Endothelial cell of umbilical vein (primary cell): ENCODE measurements around the gene C3orf22. TPM values are rescaled to one million over a fixed set of nuclear protein-coding genes. Genes with fewer than 3 reads are reported as not detected.

Experiments used
- BruUV-seq: library from RNA; stranded (reverse); fragments of 400-500 nt; replicated peaks from 2 replicates; lab custom pipeline; 2021; lab: Mats Ljungman, UMichigan
- CTCF ChIA-PET: fragments of 300-600, 350-600 bp; sonication (Branson Sonifier 250); formaldehyde crosslinking; loops from one replicate; lab custom pipeline; 2021; ENCODE audit warnings: antibody characterized with exemption, inconsistent platforms; lab: Charles Lee
- POLR2A ChIA-PET: fragments of 300-600, 350-600 bp; sonication (Branson Sonifier 250); formaldehyde crosslinking; loops from one replicate; lab custom pipeline; 2021; ENCODE audit warnings: antibody characterized with exemption, inconsistent platforms; lab: Charles Lee
- DNase-seq: peaks from one replicate; pipeline ENCODE4 v3.0.0-alpha.2; 2011; ENCODE audit warnings: low read depth, low spot score
- FAIRE-seq: peaks from 2 replicates; lab custom pipeline; 2011; peaks lifted over from hg19 to GRCh38; lab: Jason Lieb, UNC
- H2AFZ ChIP-seq: 2 replicates; pipeline ENCODE4 v1.6.0; 2012; ENCODE audit warnings: low read depth, low read length, control low read depth, inconsistent platforms
- H3K27ac ChIP-seq: 2 replicates; pipeline ENCODE4 v1.5.1; 2011; ENCODE audit warnings: low read depth, mild to moderate bottlenecking, control low read depth, low read length, moderate library complexity; ENCODE audit not compliant: insufficient read depth
- H3K27me3 ChIP-seq, 2 experiments: 2 replicates each; pipeline versions ENCODE4 v1.6.0 to v1.6.1; 2011; ENCODE audit warnings: low read length in 2 of 2, mixed read lengths in 1 of 2; ENCODE audit not compliant: control insufficient read depth in 2 of 2, insufficient read depth in 2 of 2
- H3K36me3 ChIP-seq, 2 experiments: 2 replicates in 1 of 2; 3 replicates in 1 of 2; pipeline ENCODE4 v1.5.1; 2011; ENCODE audit warnings: low read length in 2 of 2, mild to moderate bottlenecking in 1 of 2, moderate library complexity in 1 of 2; ENCODE audit not compliant: control insufficient read depth in 2 of 2, insufficient read depth in 2 of 2; ENCODE audit errors: extremely low read depth in 1 of 2
- H3K4me1 ChIP-seq: 3 replicates; pipeline ENCODE4 v1.5.1; 2011; ENCODE audit warnings: mild to moderate bottlenecking, low read length; ENCODE audit not compliant: control insufficient read depth, insufficient read depth; ENCODE audit errors: extremely low read depth
- H3K4me2 ChIP-seq: 2 replicates; pipeline ENCODE4 v1.6.1; 2011; ENCODE audit warnings: low read length, control low read depth, mixed read lengths; ENCODE audit not compliant: insufficient read depth
- H3K4me3 ChIP-seq, 3 experiments: fragments of 200-600 bp in 1 of 3; sonication (generic), shearing (Covaris generic) in 1 of 3; replicated peaks in 1 of 3; 2 replicates each; pipeline ENCODE4 v1.5.1; 2011 to 2016; ENCODE audit warnings: control low read depth in 3 of 3, low read length in 3 of 3, mild to moderate bottlenecking in 2 of 3, inconsistent platforms in 1 of 3, low read depth in 1 of 3, moderate library complexity in 1 of 3; ENCODE audit not compliant: insufficient read depth in 1 of 3
- H3K79me2 ChIP-seq: 2 replicates; pipeline ENCODE4 v1.6.0; 2012; ENCODE audit warnings: low read length, inconsistent platforms; ENCODE audit not compliant: control insufficient read depth, insufficient read depth
- H3K9ac ChIP-seq: replicated peaks from 2 replicates; pipeline ENCODE3; 2011; ENCODE audit warnings: low read length, control low read depth; ENCODE audit not compliant: insufficient read depth; ENCODE audit errors: extremely low read depth
- H3K9me1 ChIP-seq: replicated peaks from 3 replicates; pipeline ENCODE4 v1.6.0; 2011; ENCODE audit warnings: mild to moderate bottlenecking, low read length; ENCODE audit not compliant: control insufficient read depth, insufficient read depth; ENCODE audit errors: extremely low read depth
- H3K9me3 ChIP-seq: replicated peaks from 2 replicates; pipeline ENCODE4 v1.5.1; 2012; ENCODE audit warnings: low read length, inconsistent platforms; ENCODE audit not compliant: control insufficient read depth, insufficient read depth
- H4K20me1 ChIP-seq: replicated peaks from 2 replicates; pipeline ENCODE3; 2011; ENCODE audit warnings: mild to moderate bottlenecking, low read length; ENCODE audit not compliant: control insufficient read depth, insufficient read depth; ENCODE audit errors: extremely low read depth
- JUN ChIP-seq: IDR thresholded peaks from 2 replicates; pipeline ENCODE4 v1.6.1; 2011; ENCODE audit warnings: borderline replicate concordance, low read depth; ENCODE audit not compliant: insufficient read length, insufficient read depth
- MAX ChIP-seq: IDR thresholded peaks from 2 replicates; pipeline ENCODE4 v1.6.1; 2011; ENCODE audit not compliant: insufficient read depth, insufficient read length
- POLR2A ChIP-seq: IDR thresholded peaks from 2 replicates; pipeline ENCODE4 v1.6.1; 2012; ENCODE audit warnings: low read depth, mild to moderate bottlenecking, control low read depth, low read length
- POLR2AphosphoS5 ChIP-seq: IDR thresholded peaks from 2 replicates; pipeline ENCODE4 v1.6.1; 2012; ENCODE audit warnings: low read depth, mild to moderate bottlenecking, control low read depth, low read length, moderate library complexity; ENCODE audit not compliant: insufficient read depth
- dilution Hi-C: fragments of 300-500 bp; cut with MboI; formaldehyde crosslinking; loops from one replicate; pipeline ENCODE4 v1.15.0; 2019; ENCODE audit warnings: low sequenced_read_pairs; ENCODE audit not compliant: extremely low pct_ligation_motif_present
- intact Hi-C: fragments of 100-400 bp; cut with micrococcal nuclease; formaldehyde crosslinking; loops from one replicate; pipeline ENCODE4 v1.10.0; 2022
- polyA plus RNA-seq, 4 experiments: library from polyadenylated mRNA; depleted of rRNA in 3 of 4; stranded (reverse) in 3 of 4; unstranded in 1 of 4; fragments of >200 nt; gene quantifications; 2 replicates each; pipeline versions ENCODE4 v1.2.1 to v1.2.3, GENCODE V29; 2011 to 2012; ENCODE audit warnings: missing spikeins in 1 of 4
- total RNA-seq: library from RNA; stranded (reverse); gene quantifications from 2 replicates; pipeline ENCODE4 v1.2.3, GENCODE V29; 2021

C3orf22 gene
- total and polyA plus RNA-seq, 2 donors (not counting 3 experiments of a cell fraction or from before 2014, with no cell fraction given) = not detected

DNA sequence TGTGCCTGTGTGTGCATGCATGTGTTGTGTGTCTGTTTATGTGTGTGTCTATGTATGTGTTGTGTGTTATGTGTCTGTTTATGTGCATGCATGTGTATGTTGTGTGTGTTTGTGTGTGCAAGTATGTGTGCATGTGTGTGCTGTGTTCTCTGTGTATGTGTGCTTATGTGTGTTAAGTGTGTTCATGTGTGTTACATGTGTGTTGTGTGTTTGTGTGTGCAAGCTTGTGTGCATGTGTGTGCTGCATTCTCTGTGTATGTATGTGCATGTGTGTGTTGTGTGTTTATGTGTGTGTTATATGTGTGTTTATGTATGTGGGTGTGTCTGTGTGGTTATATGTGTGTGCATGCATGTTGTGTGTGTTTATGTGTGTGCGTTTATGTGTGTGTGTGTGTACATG, 56.1 kb downstream of the C3orf22 start:
- Histone ChIP-seq H3K4me2 (no peak overlapping the region), H3K79me2 (no peaks in the 10 kb centered on the region), H3K9me3 (no peaks in the 10 kb centered on the region), H3K36me3 (no peaks in the 10 kb centered on the region), H2AFZ (no peak overlapping the region), H3K27me3 (no peaks in the 10 kb centered on the region), H3K27ac (no peak overlapping the region), H3K9me1 (no peaks in the 10 kb centered on the region), H3K9ac (no peak overlapping the region), H3K4me1 (no peaks in the 10 kb centered on the region), H3K4me3 (no peak overlapping the region), H4K20me1 (no peaks in the 10 kb centered on the region)
- DNase-seq = no peak
- TF ChIP-seq JUN (no peak), POLR2A (no peak), POLR2AphosphoS5 (no peak)
- ChIA-PET POLR2A (no interaction called here), CTCF (no interaction called here)
- dilution Hi-C loops (no loop called here), intact Hi-C loops (no loop called here)
- no peak for FAIRE-seq
- no TSS peak for BruUV-seq

DNA sequence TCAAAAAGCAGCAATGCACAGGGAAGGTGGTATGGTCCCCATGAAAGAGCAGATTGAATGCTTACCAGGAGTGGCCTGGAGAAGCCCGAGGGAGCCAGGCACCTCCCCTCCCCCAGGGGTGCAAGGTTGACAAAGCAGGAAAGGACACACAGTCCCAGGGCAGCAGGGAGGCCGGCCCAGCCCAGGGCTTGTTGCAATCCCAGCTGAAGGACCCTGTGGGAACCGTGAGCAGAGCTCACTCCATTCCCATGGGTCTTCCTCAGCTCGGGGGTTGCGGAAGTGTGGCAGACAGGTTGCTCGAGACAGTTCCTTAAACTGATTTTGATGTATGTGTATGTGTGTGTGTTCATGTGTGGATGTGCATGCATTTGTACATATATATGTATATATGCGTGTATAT, 57.0 kb downstream of the C3orf22 start:
- TF ChIP-seq MAX (no peak), JUN (no peak)
- Histone ChIP-seq H3K27me3 (no peaks in the 10 kb centered on the region), H3K9me1 (no peaks in the 10 kb centered on the region), H3K4me2 (no peak overlapping the region), H3K79me2 (no peaks in the 10 kb centered on the region), H3K9ac (no peak overlapping the region), H2AFZ (no peak overlapping the region), H3K9me3 (no peaks in the 10 kb centered on the region), H3K4me1 (no peaks in the 10 kb centered on the region), H3K36me3 (no peaks in the 10 kb centered on the region), H4K20me1 (no peaks in the 10 kb centered on the region), H3K27ac (no peak overlapping the region), H3K4me3 (no peak overlapping the region)
- no peak for DNase-seq
- POLR2A ChIA-PET = no interaction called here
- CTCF ChIA-PET = no interaction called here
- dilution Hi-C loops (no loop called here), intact Hi-C loops (no loop called here)
- BruUV-seq = no TSS peak
- FAIRE-seq = no peak
